Activated naive CD8-positive, alpha-beta T cell (primary cell): ENCODE measurements around the gene LARGE1.

Experiments used
- H3K27ac Mint-ChIP-seq: one replicate; pipeline ENCODE4 v1.8.0; 2021; ENCODE audit warnings: mixed read lengths
- H3K27me3 Mint-ChIP-seq: one replicate; pipeline ENCODE4 v1.8.0; 2021; ENCODE audit warnings: mixed read lengths
- H3K36me3 Mint-ChIP-seq: one replicate; pipeline ENCODE4 v1.8.0; 2021; ENCODE audit warnings: mixed read lengths
- H3K4me1 Mint-ChIP-seq: one replicate; pipeline ENCODE4 v1.8.0; 2021; ENCODE audit warnings: low read depth, mixed read lengths
- H3K4me3 Mint-ChIP-seq: one replicate; pipeline ENCODE4 v1.8.0; 2021; ENCODE audit warnings: mild to moderate bottlenecking, mixed read lengths
- H3K9me3 Mint-ChIP-seq: one replicate; pipeline ENCODE4 v1.8.0; 2021; ENCODE audit warnings: low read depth, mixed read lengths

LARGE1 gene

GRCh38 chr22:33535937-33536875 lies 384.1 kb downstream of the LARGE1 start:
- Mint-ChIP-seq H3K27ac (no peak overlapping the region), H3K36me3 (no peaks in the 10 kb centered on the region), H3K9me3 (no peaks in the 10 kb centered on the region), H3K27me3 (no peaks in the 10 kb centered on the region), H3K4me3 (no peak overlapping the region), H3K4me1 (no peaks in the 10 kb centered on the region)

- H3K27me3 Mint-ChIP-seq = no peaks in the 10 kb centered on the region
- H3K4me1 Mint-ChIP-seq = no peaks in the 10 kb centered on the region
- H3K27ac Mint-ChIP-seq = no peak overlapping the region
- H3K9me3 Mint-ChIP-seq = no peaks in the 10 kb centered on the region
- H3K36me3 Mint-ChIP-seq = no peaks in the 10 kb centered on the region
- H3K4me3 Mint-ChIP-seq = no peak overlapping the region
These were observed 390.7 kb downstream of the LARGE1 start for GRCh38 chr22:33529424-33530113.

- H3K9me3 Mint-ChIP-seq = no peaks in the 10 kb centered on the region
- no peaks in the 10 kb centered on the region for H3K4me1 Mint-ChIP-seq
- H3K27me3 Mint-ChIP-seq = no peaks in the 10 kb centered on the region
- no peaks in the 10 kb centered on the region for H3K36me3 Mint-ChIP-seq
- H3K27ac Mint-ChIP-seq = no peak overlapping the region
- no peak overlapping the region for H3K4me3 Mint-ChIP-seq
These were observed 392.1 kb downstream of the LARGE1 start for GRCh38 chr22:33528183-33528582.

GRCh38 chr22:33526434-33527107 lies 393.7 kb downstream of the LARGE1 start:
- Mint-ChIP-seq H3K27ac (no peak overlapping the region), H3K36me3 (no peaks in the 10 kb centered on the region), H3K27me3 (no peaks in the 10 kb centered on the region), H3K4me1 (no peaks in the 10 kb centered on the region), H3K4me3 (no peak overlapping the region), H3K9me3 (no peaks in the 10 kb centered on the region)

GRCh38 chr22:33524511-33525260 lies 395.6 kb downstream of the LARGE1 start:
- Mint-ChIP-seq H3K4me1 (no peaks in the 10 kb centered on the region), H3K27ac (no peak overlapping the region), H3K4me3 (no peak overlapping the region), H3K27me3 (no peaks in the 10 kb centered on the region), H3K36me3 (no peaks in the 10 kb centered on the region), H3K9me3 (no peaks in the 10 kb centered on the region)

- Mint-ChIP-seq H3K27ac (no peak overlapping the region), H3K9me3 (no peaks in the 10 kb centered on the region), H3K36me3 (no peaks in the 10 kb centered on the region), H3K27me3 (no peaks in the 10 kb centered on the region), H3K4me3 (no peak overlapping the region), H3K4me1 (peaks cover 2% of the 10 kb centered on the region)
These were observed 398.2 kb downstream of the LARGE1 start for GRCh38 chr22:33521879-33522665.

- Mint-ChIP-seq H3K4me3 (no peak overlapping the region), H3K27ac (no peak overlapping the region), H3K27me3 (no peaks in the 10 kb centered on the region), H3K36me3 (no peaks in the 10 kb centered on the region), H3K4me1 (peaks cover 2% of the 10 kb centered on the region), H3K9me3 (no peaks in the 10 kb centered on the region)
These were observed 399.1 kb downstream of the LARGE1 start for GRCh38 chr22:33520904-33521780.

- H3K27me3 Mint-ChIP-seq = no peaks in the 10 kb centered on the region
- H3K27ac Mint-ChIP-seq = no peak overlapping the region
- H3K9me3 Mint-ChIP-seq = no peaks in the 10 kb centered on the region
- H3K36me3 Mint-ChIP-seq = no peaks in the 10 kb centered on the region
- H3K4me1 Mint-ChIP-seq = peaks cover 2% of the 10 kb centered on the region
- H3K4me3 Mint-ChIP-seq = no peak overlapping the region
These were observed 400.0 kb downstream of the LARGE1 start for GRCh38 chr22:33519974-33520903.

GRCh38 chr22:33519071-33519973 lies 401.0 kb downstream of the LARGE1 start:
- H3K4me3 Mint-ChIP-seq = no peak overlapping the region
- no peaks in the 10 kb centered on the region for H3K9me3 Mint-ChIP-seq
- no peak overlapping the region for H3K27ac Mint-ChIP-seq
- peaks cover 2% of the 10 kb centered on the region for H3K4me1 Mint-ChIP-seq
- no peaks in the 10 kb centered on the region for H3K27me3 Mint-ChIP-seq
- H3K36me3 Mint-ChIP-seq = no peaks in the 10 kb centered on the region

- Mint-ChIP-seq H3K27ac (no peak overlapping the region), H3K4me1 (peaks cover 2% of the 10 kb centered on the region), H3K9me3 (no peaks in the 10 kb centered on the region), H3K27me3 (no peaks in the 10 kb centered on the region), H3K36me3 (no peaks in the 10 kb centered on the region), H3K4me3 (no peak overlapping the region)
These were observed 401.9 kb downstream of the LARGE1 start for GRCh38 chr22:33518405-33518804.

GRCh38 chr22:33515795-33516194 lies 404.5 kb downstream of the LARGE1 start:
- Mint-ChIP-seq H3K4me3 (no peak overlapping the region), H3K36me3 (no peaks in the 10 kb centered on the region), H3K27ac (no peak overlapping the region), H3K27me3 (no peaks in the 10 kb centered on the region), H3K4me1 (peaks cover 2% of the 10 kb centered on the region), H3K9me3 (no peaks in the 10 kb centered on the region)
